ENCODE results near the gene CAB39.

The CAB39 gene

DNA sequence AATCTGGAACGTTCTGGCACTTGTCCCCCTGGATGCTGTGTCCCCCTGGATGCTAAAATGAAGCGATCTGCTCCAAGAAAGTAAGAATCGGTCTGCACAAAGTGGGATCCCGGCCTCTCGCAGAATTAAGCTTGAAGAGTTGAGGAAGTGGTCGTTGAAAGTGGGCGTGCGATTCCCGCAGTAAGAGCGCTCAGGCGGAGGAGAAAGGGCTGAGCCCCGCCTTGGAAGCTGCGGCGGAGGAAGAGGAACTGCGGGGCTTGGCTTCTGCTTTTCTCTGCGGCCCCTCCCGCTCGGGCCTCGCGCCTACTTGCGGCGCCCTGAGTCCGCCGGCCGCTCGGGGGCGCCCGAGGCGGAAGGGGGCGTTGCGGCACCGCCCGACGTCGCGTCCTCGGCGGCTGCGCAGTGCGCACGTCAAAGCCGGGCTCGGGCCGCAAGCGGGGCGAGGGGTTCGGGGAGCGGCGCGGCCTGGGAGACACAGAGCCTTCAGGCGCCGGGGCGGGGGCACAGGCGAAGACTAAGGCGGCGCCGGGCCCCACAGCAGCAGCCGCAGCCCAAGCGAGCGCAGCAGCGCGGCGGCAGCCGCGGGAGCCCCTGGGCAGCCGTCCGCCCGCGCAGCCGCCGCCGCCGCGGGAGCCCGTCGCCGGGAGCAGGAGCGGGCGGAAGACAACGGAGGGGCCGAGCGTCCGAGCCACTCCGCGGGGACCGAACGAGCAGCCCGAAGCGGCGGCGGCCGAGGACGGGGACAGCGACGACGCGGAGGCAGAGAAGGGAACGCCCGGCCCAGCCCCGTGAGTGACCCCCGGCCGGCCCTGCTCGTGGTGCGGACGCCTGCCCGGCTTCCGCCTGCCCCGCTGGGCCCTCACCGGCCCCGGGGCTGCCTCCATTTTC lies at the start of gene CAB39:
Gene CAB39 (plus strand): TSS at position 400 of the 888 bp plus-strand sequence. CDS start 47,160 bp downstream, outside the sequence.
- peak; percentile 52 for DNase-seq (ENCODE audit: extremely low read depth, low read depth)
- H3K4me3 ChIP-seq (replicated peaks; ENCODE audit: low read depth, low read length) = peak within 1 kb of the TSS; percentile 93
- peak; percentile 63 for TF ChIP-seq CTCF (IDR thresholded peaks at IDR 0.05; ENCODE audit: low read depth, low read length, missing control alignments)

- DNase-seq (ENCODE audit: extremely low read depth, low read depth) = no peak
- no peak for TF ChIP-seq CTCF (IDR thresholded peaks at IDR 0.05; ENCODE audit: low read depth, low read length, missing control alignments)
- H3K4me3 ChIP-seq (replicated peaks; ENCODE audit: low read depth, low read length) = no peak overlapping the region
These were observed 48.5 kb upstream of the CAB39 start for GRCh38 chr2:230664128-230664527.

DNA sequence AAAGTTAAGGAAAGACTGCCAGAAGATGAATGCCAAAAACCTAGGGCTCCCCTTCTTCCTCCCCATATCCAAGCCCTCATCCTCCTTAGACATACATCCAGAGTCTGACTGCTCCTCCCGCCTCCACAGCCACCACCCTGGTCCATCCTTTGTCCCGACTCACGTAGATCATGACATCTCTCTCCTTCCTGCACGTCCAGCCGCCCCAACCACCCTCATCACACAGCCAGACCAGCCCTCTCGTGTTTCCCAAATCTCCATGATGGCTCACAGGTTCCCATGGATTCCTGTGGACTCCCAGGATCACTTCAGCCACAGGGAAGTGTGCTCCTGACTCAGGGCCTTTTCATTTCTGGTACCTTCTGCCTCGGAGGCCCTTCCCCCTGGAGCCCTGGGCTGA lies 47.8 kb upstream of the CAB39 start:
- DNase-seq (ENCODE audit: extremely low read depth, low read depth) = no peak
- no peak overlapping the region for H3K4me3 ChIP-seq (replicated peaks; ENCODE audit: low read depth, low read length)
- TF ChIP-seq CTCF (IDR thresholded peaks at IDR 0.05; ENCODE audit: low read depth, low read length, missing control alignments) = no peak

- TF ChIP-seq CTCF (IDR thresholded peaks at IDR 0.05; ENCODE audit: low read depth, low read length, missing control alignments) = no peak
- H3K4me3 ChIP-seq (replicated peaks; ENCODE audit: low read depth, low read length) = no peak overlapping the region
- no peak for DNase-seq (ENCODE audit: extremely low read depth, low read depth)
These were observed 47.4 kb upstream of the CAB39 start for GRCh38 chr2:230665263-230665691.

DNA sequence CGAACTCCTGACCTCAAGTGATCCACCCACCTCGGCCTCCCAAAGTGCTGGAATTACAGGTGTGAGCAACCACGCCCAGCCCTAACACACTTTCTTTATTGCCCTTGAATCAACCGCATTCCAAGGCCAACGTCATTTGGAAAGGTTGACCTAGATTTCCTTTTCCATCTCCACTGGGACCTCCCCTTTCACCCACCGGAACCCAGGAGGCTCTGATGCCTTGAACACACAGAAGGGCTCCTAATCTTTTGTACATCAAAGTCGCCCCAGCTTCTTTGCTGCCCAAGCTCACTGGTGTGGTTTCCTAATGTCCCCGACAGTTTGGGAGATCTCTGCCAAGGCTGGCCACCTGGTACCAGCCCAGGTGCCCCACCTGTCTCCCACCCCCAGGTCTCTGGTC lies 46.2 kb upstream of the CAB39 start:
- H3K4me3 ChIP-seq (replicated peaks; ENCODE audit: low read depth, low read length) = no peak overlapping the region
- TF ChIP-seq CTCF (IDR thresholded peaks at IDR 0.05; ENCODE audit: low read depth, low read length, missing control alignments) = no peak

DNA sequence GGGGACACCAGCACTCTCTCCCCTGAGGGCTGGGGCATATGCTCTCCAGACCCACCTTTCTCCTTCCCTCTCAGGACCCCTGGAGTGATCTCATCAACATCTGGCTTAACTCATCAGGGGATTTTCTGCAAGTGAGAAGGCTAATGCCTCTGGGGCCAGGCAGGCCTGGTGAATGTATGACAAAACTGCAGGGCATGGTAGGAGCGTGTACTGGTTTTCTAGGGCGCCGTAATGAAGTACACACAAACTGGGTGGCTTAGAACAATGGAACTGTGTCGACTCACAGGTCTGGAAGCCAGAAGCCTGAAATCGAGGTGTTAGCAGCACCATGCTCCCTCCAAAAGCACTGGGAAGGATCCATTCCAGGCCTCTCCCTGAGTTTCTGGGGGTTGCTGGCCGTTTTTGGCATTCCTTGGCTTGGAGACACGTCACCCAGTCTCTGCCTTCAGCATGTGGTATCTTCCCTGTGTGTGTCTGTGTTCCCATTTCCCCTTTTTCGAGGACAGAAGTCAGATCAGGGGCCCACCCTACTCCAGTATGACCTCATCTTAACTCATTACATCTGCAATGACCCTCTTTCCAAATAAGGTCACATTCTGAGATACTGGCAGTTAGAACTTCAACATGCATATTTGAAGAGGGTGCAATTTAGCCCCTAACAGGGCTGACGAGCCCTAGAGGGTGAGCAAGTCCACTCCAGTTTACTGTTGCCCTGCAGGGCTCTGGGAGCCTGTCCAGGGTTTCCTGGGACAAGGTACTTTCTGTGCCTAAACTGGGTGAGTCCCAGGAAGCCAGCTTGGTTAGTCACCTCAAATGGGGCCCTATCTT lies 45.5 kb upstream of the CAB39 start:
- DNase-seq (ENCODE audit: extremely low read depth, low read depth) = no peak
- no peak for TF ChIP-seq CTCF (IDR thresholded peaks at IDR 0.05; ENCODE audit: low read depth, low read length, missing control alignments)
- H3K4me3 ChIP-seq (replicated peaks; ENCODE audit: low read depth, low read length) = no peak overlapping the region

More for the DNA sequence above, 46.2 kb upstream of the CAB39 start:
- no peak for DNase-seq (ENCODE audit: extremely low read depth, low read depth)
